PC-9 (cell line): ENCODE data around the gene UHRF2.

Experiments
- CTCF ChIP-seq: fragments of 200-600 bp; sonication (generic); conservative IDR thresholded peaks from 2 replicates; pipeline ENCODE4 v1.6.1; 2017; ENCODE audit warnings: mixed run types, antibody characterized with exemption, mild to moderate bottlenecking, moderate library complexity
- EZH2 ChIP-seq: fragments of 200-600 bp; sonication (generic); IDR thresholded peaks from 2 replicates; pipeline ENCODE4 v1.8.0; 2017; ENCODE audit warnings: antibody characterized with exemption, low read depth

DNA sequence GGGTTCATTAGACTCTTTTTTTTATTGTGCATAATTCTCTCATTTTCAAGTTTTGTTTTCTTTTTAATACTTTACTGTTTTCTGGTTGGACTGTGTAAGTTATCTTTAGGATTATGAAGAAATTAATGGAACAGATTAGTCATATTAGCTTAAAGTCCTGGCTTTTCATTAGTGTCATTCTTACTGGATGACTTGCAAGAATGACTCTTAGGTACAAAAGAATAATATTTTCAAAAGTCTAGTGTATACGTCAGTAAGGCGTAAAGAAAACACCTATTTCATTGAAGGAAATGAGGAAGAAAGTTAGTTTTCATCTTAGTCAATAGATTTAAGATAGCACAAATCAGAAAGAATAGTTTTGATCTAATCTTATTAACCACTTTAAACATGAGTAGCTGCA lies 20.4 kb downstream of the UHRF2 start:
- TF ChIP-seq CTCF (no peak), EZH2 (no peak)
